GM19397 (cell line): ENCODE measurements around the gene SLC39A8.
"Not testable (repeated sequence)": the region's sequence is repeated elsewhere in the genome, so short reads cannot be mapped to it uniquely, and the experiment has no call there.

Source experiments
- ATAC-seq: cut with Tn5 transposase; IDR thresholded peaks from one replicate; pipeline ENCODE4 v1.9.1; 2021; ENCODE audit warnings: mild to moderate bottlenecking, moderate library complexity; ENCODE audit not compliant: unreplicated experiment

The SLC39A8 gene

GRCh38 chr4:102302762-102303161, 42.5 kb downstream of the SLC39A8 start:
- ATAC-seq: no peak

- no peak for ATAC-seq
Measured at GRCh38 chr4:102301167-102301566, 44.1 kb downstream of the SLC39A8 start.

- ATAC-seq: peak; percentile 81
Measured at GRCh38 chr4:102299354-102300107, 45.8 kb downstream of the SLC39A8 start.

GRCh38 chr4:102298716-102299115, 46.6 kb downstream of the SLC39A8 start:
- no peak for ATAC-seq

- ATAC-seq: no peak
Measured at GRCh38 chr4:102295153-102295862, 50.0 kb downstream of the SLC39A8 start.

- ATAC-seq: no peak
Measured at GRCh38 chr4:102288497-102288896, 56.8 kb downstream of the SLC39A8 start.

- no peak for ATAC-seq
Measured at GRCh38 chr4:102285831-102286230, 59.5 kb downstream of the SLC39A8 start.

GRCh38 chr4:102281171-102281839, 64.0 kb downstream of the SLC39A8 start:
- no peak for ATAC-seq

- ATAC-seq: not testable (repeated sequence)
Measured at GRCh38 chr4:102273317-102273716, 72.0 kb downstream of the SLC39A8 start.

- ATAC-seq: no peak
Measured at GRCh38 chr4:102272318-102272717, 73.0 kb downstream of the SLC39A8 start.

GRCh38 chr4:102268355-102268754, 76.9 kb downstream of the SLC39A8 start:
- no peak for ATAC-seq

- peak; percentile 82 for ATAC-seq
Measured at GRCh38 chr4:102263024-102263787, 82.1 kb downstream of the SLC39A8 start.

- no peak for ATAC-seq
Measured at GRCh38 chr4:102259702-102260101, 85.6 kb downstream of the SLC39A8 start.

GRCh38 chr4:102259081-102259480, 86.2 kb downstream of the SLC39A8 start:
- ATAC-seq: no peak

GRCh38 chr4:102256321-102256720, 89.0 kb downstream of the SLC39A8 start:
- ATAC-seq: no peak

- no peak for ATAC-seq
Measured at GRCh38 chr4:102253860-102254259, 91.4 kb downstream of the SLC39A8 start.

GRCh38 chr4:102252171-102252570, 93.1 kb downstream of the SLC39A8 start:
- no peak for ATAC-seq

GRCh38 chr4:102250341-102250740, 94.9 kb downstream of the SLC39A8 start:
- no peak for ATAC-seq

- no peak for ATAC-seq
Measured at GRCh38 chr4:102247041-102247440, 98.2 kb downstream of the SLC39A8 start.

- ATAC-seq: no peak
Measured at GRCh38 chr4:102246416-102246815, 98.9 kb downstream of the SLC39A8 start.
